H1 (cell line): ENCODE measurements around the gene ZC3HAV1.

Source experiments
- USF2 ChIP-seq: IDR thresholded peaks from 2 replicates; pipeline ENCODE4 v1.6.1; 2011; ENCODE audit warnings: low read length, improper control_type of control experiment
- ZNF274 ChIP-seq: IDR thresholded peaks from 2 replicates; pipeline ENCODE4 v1.7.0; 2012; ENCODE audit warnings: low read length, borderline replicate concordance; ENCODE audit errors: extremely low read depth

DNA sequence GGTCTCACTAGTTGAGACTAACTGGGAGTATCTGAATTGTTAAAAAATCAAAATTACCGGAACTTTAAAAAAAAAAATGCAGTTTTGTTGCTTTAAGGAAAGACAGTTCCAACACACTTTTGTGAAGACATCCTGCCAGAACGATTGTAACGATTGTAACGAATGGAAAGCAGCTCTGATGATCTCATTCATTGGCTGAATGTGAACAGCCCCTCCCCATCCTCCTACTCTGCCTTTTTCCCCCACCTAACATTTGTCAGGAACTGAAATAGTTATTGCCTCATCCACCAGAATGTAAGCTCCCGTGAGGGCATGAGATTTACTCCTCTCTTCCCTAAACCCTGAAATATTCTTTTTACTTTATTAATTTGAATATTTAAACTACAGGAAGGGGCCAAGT lies 50.6 kb downstream of the ZC3HAV1 start:
- no peak for TF ChIP-seq ZNF274
- no peak for TF ChIP-seq USF2
